ENCODE results near the gene OR6K6. TPM values are rescaled to one million over a fixed set of nuclear protein-coding genes. Genes with fewer than 3 reads are reported as not detected.

OR6K6 gene
- polyA plus RNA-seq, 1 donor from 2014 or later, result not detected

GRCh38 chr1:158803678-158804077 lies 49.2 kb downstream of the OR6K6 start:
- H3K9ac ChIP-seq (ENCODE audit: low read length), result no peak overlapping the region
- H4K20me1 ChIP-seq (ENCODE audit: insufficient read depth), result no peaks in the 10 kb centered on the region
- no peak overlapping the region for H2AFZ ChIP-seq (ENCODE audit: low read depth, low read length)

More at GRCh38 chr1:158803678-158804077, 49.2 kb downstream of the OR6K6 start:
- no peaks in the 10 kb centered on the region for H3K9me3 ChIP-seq (ENCODE audit: low read length)
- H3K79me2 ChIP-seq (replicated peaks; ENCODE audit: insufficient read depth, low read length), result no peaks in the 10 kb centered on the region
- H3K4me2 ChIP-seq (ENCODE audit: low read length), result no peak overlapping the region
- no peak for TF ChIP-seq RAD21 (conservative IDR thresholded peaks at IDR 0.05)
- no peak for TF ChIP-seq EP300 (conservative IDR thresholded peaks at IDR 0.05; ENCODE audit: poor library complexity, severe bottlenecking)
- TF ChIP-seq CTCF (IDR thresholded peaks at IDR 0.05; ENCODE audit: poor library complexity, severe bottlenecking), result no peak
- TF ChIP-seq EZH2 (IDR thresholded peaks at IDR 0.05; ENCODE audit: borderline replicate concordance, insufficient read depth, low read length, poor library complexity, severe bottlenecking), result no peak
- no peak for TF ChIP-seq TAF1 (IDR thresholded peaks at IDR 0.05; ENCODE audit: low read depth)
- TF ChIP-seq REST (IDR thresholded peaks at IDR 0.05; ENCODE audit: borderline replicate concordance), result no peak
- no peak for TF ChIP-seq MXI1 (conservative IDR thresholded peaks at IDR 0.05; ENCODE audit: poor library complexity, severe bottlenecking)
- TF ChIP-seq SMC3 (conservative IDR thresholded peaks at IDR 0.05; ENCODE audit: poor library complexity), result no peak
- no peak for TF ChIP-seq POLR2AphosphoS5 (IDR thresholded peaks at IDR 0.05)
- no peak overlapping the region for H3K27ac ChIP-seq (ENCODE audit: low read length)
- H3F3A ChIP-seq (ENCODE audit: insufficient read depth, low read length, poor library complexity, severe bottlenecking), result no peaks in the 10 kb centered on the region
- H3K4me3 ChIP-seq (ENCODE audit: low read length), result no peak overlapping the region
- no peaks in the 10 kb centered on the region for H3K27me3 ChIP-seq (ENCODE audit: insufficient read depth, low read depth, low read length)
- no peaks in the 10 kb centered on the region for H3K36me3 ChIP-seq (ENCODE audit: insufficient read depth, low read length)
- H3K9me2 ChIP-seq (ENCODE audit: insufficient read depth, low read length), result no peaks in the 10 kb centered on the region

Small RNA genes within 50 kb of the gene (small RNA-seq; reads per million reads assigned to genes)
- 0 reads per million in 3 experiments for gene OR2AQ1P

Other genes starting within 250 kb of the OR6K6 start
- not detected in 2 replicates for gene OR6Y1, start 200.3 kb upstream of the OR6K6 start, polyA plus RNA-seq
- not detected in 2 replicates for gene OR6P1, start 184.1 kb upstream of the OR6K6 start, polyA plus RNA-seq
- not detected in 2 replicates for gene OR10X1, start 174.8 kb upstream of the OR6K6 start, polyA plus RNA-seq
- gene OR10Z1, start 149.5 kb upstream of the OR6K6 start, polyA plus RNA-seq, result not detected in 2 replicates
- not detected in 2 replicates for gene SPTA1, start 68.0 kb upstream of the OR6K6 start, polyA plus RNA-seq
- gene OR6K2, start 54.1 kb upstream of the OR6K6 start, polyA plus RNA-seq, result not detected in 2 replicates
- not detected in 2 replicates for gene OR6K3, start 34.0 kb upstream of the OR6K6 start, polyA plus RNA-seq
- gene OR6N1, start 17.5 kb downstream of the OR6K6 start, polyA plus RNA-seq, result not detected in 2 replicates
- gene OR6N2, start 26.5 kb downstream of the OR6K6 start, polyA plus RNA-seq, result not detected in 2 replicates
- gene MNDA, start 76.6 kb downstream of the OR6K6 start, polyA plus RNA-seq, result not detected in 2 replicates
- gene PYHIN1, start 176.8 kb downstream of the OR6K6 start, polyA plus RNA-seq, result not detected in 2 replicates